Measurements from ENCODE around the gene CCDC33.

GRCh38 chr15:74343797-74344127, 107.6 kb downstream of the CCDC33 start:
- TF ChIP-seq CTCF (IDR thresholded peaks at IDR 0.05) = no peak
- TF ChIP-seq POLR2A (IDR thresholded peaks at IDR 0.05) = no peak
- no peak for TF ChIP-seq POLR2AphosphoS5 (IDR thresholded peaks at IDR 0.05)
- TF ChIP-seq EP300 (IDR thresholded peaks at IDR 0.05) = no peak
